T-cell (primary cell): ENCODE measurements around the gene ADGRL3. TPM values are rescaled to one million over a fixed set of nuclear protein-coding genes. Genes with fewer than 3 reads are reported as not detected.

ENCODE experiments used
- ATAC-seq, 4 experiments: fragments of 200-7000 bp in 3 of 4; fragments of 150-1000 bp in 1 of 4; cut with Tn5 transposase; replicated peaks in 1 of 4; 1 replicate in 3 of 4; 2 replicates in 1 of 4; pipeline ENCODE4 v1.10.0; 2021; ENCODE audit warnings: moderate library complexity in 3 of 4, mild to moderate bottlenecking in 2 of 4, moderate number of reproducible peaks in 1 of 4
- CTCF ChIA-PET, 2 donors: fragments of 300-600 bp; sonication (Branson Sonifier 250); formaldehyde crosslinking; loops; one replicate each; lab custom pipeline; 2022; ENCODE audit warnings: antibody characterized with exemption in 2 of 2; lab: Charles Lee
- POLR2A ChIA-PET, 2 donors: fragments of 300-600 bp; sonication (Branson Sonifier 250); formaldehyde crosslinking; loops; one replicate each; lab custom pipeline; 2022; ENCODE audit warnings: antibody characterized with exemption in 2 of 2; lab: Charles Lee
- DNase-seq, 35 experiments: peaks; one replicate each; pipeline versions ENCODE4 v3.0.0 to v3.0.0-alpha.2; 2013 to 2023
- H3K27ac ChIP-seq: one replicate; pipeline ENCODE4 v1.5.1; 2013; ENCODE audit warnings: low read length
- H3K27me3 ChIP-seq, 2 experiments: replicated peaks in 1 of 2; 1 replicate in 1 of 2; 2 replicates in 1 of 2; pipeline versions ENCODE4 v1.6.1 to v1.7.0; 2013; ENCODE audit warnings: low read length in 1 of 2, mixed read lengths in 1 of 2; ENCODE audit not compliant: control insufficient read depth in 2 of 2, insufficient read depth in 2 of 2; ENCODE audit errors: extremely low read depth in 1 of 2
- H3K36me3 ChIP-seq, 2 donors: 1 replicate in 1 of 2; 2 replicates in 1 of 2; pipeline versions ENCODE4 v1.6.1 to v1.7.0; 2013; ENCODE audit warnings: low read length in 1 of 2; ENCODE audit not compliant: control insufficient read depth in 2 of 2, insufficient read depth in 1 of 2; ENCODE audit errors: extremely low read depth in 1 of 2
- H3K4me1 ChIP-seq, 2 experiments: 1 replicate in 1 of 2; 2 replicates in 1 of 2; pipeline versions ENCODE4 v1.6.1 to v1.7.0; 2013; ENCODE audit warnings: low read length in 2 of 2, mixed read lengths in 1 of 2; ENCODE audit not compliant: insufficient read depth in 2 of 2, control insufficient read depth in 1 of 2; ENCODE audit errors: extremely low read depth in 1 of 2
- H3K4me3 ChIP-seq, 2 donors: 1 replicate in 1 of 2; 2 replicates in 1 of 2; pipeline versions ENCODE4 v1.5.1 to v1.7.0; 2013; ENCODE audit warnings: mild to moderate bottlenecking in 2 of 2, low read length in 1 of 2, moderate library complexity in 1 of 2; ENCODE audit not compliant: control insufficient read depth in 1 of 2; ENCODE audit errors: extremely low read depth in 1 of 2
- H3K9me3 ChIP-seq: 2 replicates; pipeline ENCODE4 v1.7.0; 2013
- H3K27ac Mint-ChIP-seq, 2 donors: one replicate each; pipeline ENCODE4 v1.8.0; 2020 to 2021; ENCODE audit warnings: mild to moderate bottlenecking in 2 of 2, mixed read lengths in 2 of 2
- H3K27me3 Mint-ChIP-seq, 2 donors: one replicate each; pipeline ENCODE4 v1.8.0; 2021 to 2022; ENCODE audit warnings: mixed read lengths in 2 of 2
- H3K36me3 Mint-ChIP-seq: one replicate; pipeline ENCODE4 v1.8.0; 2021; ENCODE audit warnings: mixed read lengths
- H3K4me1 Mint-ChIP-seq, 3 donors: one replicate each; pipeline ENCODE4 v1.8.0; 2020 to 2022; ENCODE audit warnings: mixed read lengths in 3 of 3, mild to moderate bottlenecking in 1 of 3
- H3K4me3 Mint-ChIP-seq, 3 donors: one replicate each; pipeline ENCODE4 v1.8.0; 2020 to 2022; ENCODE audit warnings: mild to moderate bottlenecking in 3 of 3, mixed read lengths in 3 of 3, moderate library complexity in 3 of 3
- H3K9me3 Mint-ChIP-seq, 3 donors: one replicate each; pipeline ENCODE4 v1.8.0; 2020 to 2022; ENCODE audit warnings: mixed read lengths in 3 of 3
- WGBS: methylation state at CpG from one replicate; pipeline ENCODE4 v1.1.5; 2013; ENCODE audit warnings: missing lambda C conversion rate; ENCODE audit not compliant: insufficient coverage; 5-methylcytosine and 5-hydroxymethylcytosine counted together
- total RNA-seq, 35 experiments: library from RNA in 6 of 35; stranded (reverse) in 6 of 35; fragments of 120-200 nt in 1 of 35; gene quantifications; one replicate each; pipeline versions ENCODE4 v1.2.1 to v1.2.4 and lab custom pipeline; 2013 to 2026

The ADGRL3 gene
- total RNA-seq, 5 donors from 2014 or later (not counting 1 experiment from before 2014, with no cell fraction given) = 0.09 TPM; not detected in 4

- DNase-seq (no peak), ATAC-seq (no peak)
- Histone ChIP-seq H3K4me1 (no peaks in the 10 kb centered on the region), H3K27ac (no peak overlapping the region), H3K9me3 (no peaks in the 10 kb centered on the region), H3K4me3 (no peak overlapping the region), H3K36me3 (no peaks in the 10 kb centered on the region), H3K27me3 (peaks cover 2 to 4% of the 10 kb centered on the region in 2 experiments)
- peaks cover 5 to 16% (median 8%) of the 10 kb centered on the region in 3 donors for H3K9me3 Mint-ChIP-seq
- H3K4me1 Mint-ChIP-seq = peaks cover 0 to 3% (median 0%) of the 10 kb centered on the region in 3 donors
- H3K27ac Mint-ChIP-seq = no peak overlapping the region
- ChIA-PET POLR2A (no interaction called here), CTCF (no interaction called here)
- H3K4me3 Mint-ChIP-seq = no peak overlapping the region
- H3K36me3 Mint-ChIP-seq = no peaks in the 10 kb centered on the region
- H3K27me3 Mint-ChIP-seq = peaks cover 12 to 14% of the 10 kb centered on the region in 2 donors
- no CpG with 5 or more reads among the region's 1 CpG for WGBS
These were observed 5.0 kb upstream of the ADGRL3 start for GRCh38 chr4:61195101-61195500.

- Histone ChIP-seq H3K9me3 (no peaks in the 10 kb centered on the region), H3K4me1 (no peaks in the 10 kb centered on the region), H3K36me3 (no peaks in the 10 kb centered on the region), H3K27ac (no peak overlapping the region), H3K27me3 (peaks cover 6 to 32% of the 10 kb centered on the region in 2 experiments), H3K4me3 (no peak overlapping the region)
- Mint-ChIP-seq H3K4me1 (peaks cover 0 to 3% (median 0%) of the 10 kb centered on the region in 3 donors), H3K4me3 (no peak overlapping the region), H3K9me3 (peaks cover 3 to 5% (median 4%) of the 10 kb centered on the region in 3 donors), H3K27ac (no peak overlapping the region), H3K27me3 (peaks cover 26 to 42% of the 10 kb centered on the region in 2 donors), H3K36me3 (no peaks in the 10 kb centered on the region)
- CTCF ChIA-PET = no interaction called here
- no CpG with 5 or more reads among the region's 1 CpG for WGBS
- ATAC-seq (no peak), DNase-seq (no peak)
- POLR2A ChIA-PET = no interaction called here
These were observed 1.4 kb upstream of the ADGRL3 start for GRCh38 chr4:61198686-61199085.

GRCh38 chr4:61199873-61200186 lies 296 bp upstream of the ADGRL3 start:
- Mint-ChIP-seq H3K27ac (no peak overlapping the region), H3K4me1 (peaks cover 0 to 3% (median 0%) of the 10 kb centered on the region in 3 donors), H3K4me3 (peak overlapping the region in 1 of 3 donors; percentile 38), H3K27me3 (peaks cover 29 to 45% of the 10 kb centered on the region in 2 donors), H3K9me3 (peaks cover 0 to 7% (median 4%) of the 10 kb centered on the region in 3 donors), H3K36me3 (no peaks in the 10 kb centered on the region)
- H3K27me3 ChIP-seq = peaks cover 6 to 32% of the 10 kb centered on the region in 2 experiments
- DNase-seq (no peak), ATAC-seq (no peak)
- 18% methylated on average over 4 of the region's 9 CpGs for WGBS
- no peak overlapping the region for H3K27ac ChIP-seq
- no peaks in the 10 kb centered on the region for H3K4me1 ChIP-seq
- H3K4me3 ChIP-seq = peak overlapping the region in 1 of 2 donors; percentile 29
- no peaks in the 10 kb centered on the region for H3K36me3 ChIP-seq
- H3K9me3 ChIP-seq = no peaks in the 10 kb centered on the region
- ChIA-PET CTCF (no interaction called here), POLR2A (no interaction called here)

- Mint-ChIP-seq H3K27me3 (peaks cover 29 to 45% of the 10 kb centered on the region in 2 donors), H3K9me3 (peaks cover 0 to 7% (median 7%) of the 10 kb centered on the region in 3 donors), H3K4me3 (peak overlapping the region in 1 of 3 donors; percentile 28), H3K27ac (no peak overlapping the region), H3K4me1 (peaks cover 0 to 3% (median 0%) of the 10 kb centered on the region in 3 donors), H3K36me3 (no peaks in the 10 kb centered on the region)
- Histone ChIP-seq H3K4me1 (no peaks in the 10 kb centered on the region), H3K27ac (no peak overlapping the region), H3K27me3 (peaks cover 6 to 32% of the 10 kb centered on the region in 2 experiments), H3K36me3 (no peaks in the 10 kb centered on the region), H3K9me3 (no peaks in the 10 kb centered on the region), H3K4me3 (peak overlapping the region in 1 of 2 donors; percentile 28)
- no peak for ATAC-seq
- CTCF ChIA-PET = no interaction called here
- POLR2A ChIA-PET = no interaction called here
- no peak for DNase-seq
- WGBS = 1% methylated on average over 14 of the region's 41 CpGs
These were observed 895 bp downstream of the ADGRL3 start for GRCh38 chr4:61200916-61201526.

- H3K4me1 ChIP-seq = no peaks in the 10 kb centered on the region
- peak overlapping the region in 1 of 2 donors; percentile 28 for H3K4me3 ChIP-seq
- H3K27me3 ChIP-seq = peaks cover 5 to 32% of the 10 kb centered on the region in 2 experiments
- H3K9me3 ChIP-seq = no peaks in the 10 kb centered on the region
- H3K27me3 Mint-ChIP-seq = peaks cover 29 to 45% of the 10 kb centered on the region in 2 donors
- ATAC-seq = no peak
- 5% methylated on average over 22 of the region's 28 CpGs for WGBS
- peaks cover 0 to 3% (median 0%) of the 10 kb centered on the region in 3 donors for H3K4me1 Mint-ChIP-seq
- H3K27ac Mint-ChIP-seq = no peak overlapping the region
- CTCF ChIA-PET = no interaction called here
- no peaks in the 10 kb centered on the region for H3K36me3 ChIP-seq
- no peak for DNase-seq
- POLR2A ChIA-PET = no interaction called here
- peaks cover 0 to 7% (median 4%) of the 10 kb centered on the region in 3 donors for H3K9me3 Mint-ChIP-seq
- no peak overlapping the region for H3K27ac ChIP-seq
- H3K36me3 Mint-ChIP-seq = no peaks in the 10 kb centered on the region
- peak overlapping the region in 1 of 3 donors; percentile 28 for H3K4me3 Mint-ChIP-seq
These were observed 1.4 kb downstream of the ADGRL3 start for GRCh38 chr4:61201561-61201960.

GRCh38 chr4:61201961-61202637 lies 2.0 kb downstream of the ADGRL3 start:
- POLR2A ChIA-PET = no interaction called here
- ATAC-seq = no peak

More at GRCh38 chr4:61201961-61202637, 2.0 kb downstream of the ADGRL3 start:
- H3K27me3 ChIP-seq = peaks cover 4 to 32% of the 10 kb centered on the region in 2 experiments
- no peaks in the 10 kb centered on the region for H3K4me1 ChIP-seq
- Mint-ChIP-seq H3K4me3 (no peak overlapping the region), H3K9me3 (peaks cover 0 to 7% (median 2%) of the 10 kb centered on the region in 3 donors), H3K27ac (no peak overlapping the region), H3K4me1 (peaks cover 0 to 3% (median 0%) of the 10 kb centered on the region in 3 donors), H3K27me3 (peaks cover 29 to 45% of the 10 kb centered on the region in 2 donors), H3K36me3 (no peaks in the 10 kb centered on the region)
- no peaks in the 10 kb centered on the region for H3K9me3 ChIP-seq
- WGBS = 6% methylated on average over 38 of the region's 51 CpGs
- CTCF ChIA-PET = no interaction called here
- no peak overlapping the region for H3K27ac ChIP-seq
- no peak for DNase-seq
- no peak overlapping the region for H3K4me3 ChIP-seq
- H3K36me3 ChIP-seq = no peaks in the 10 kb centered on the region
